Loucy (cell line): ENCODE measurements around the gene SAMMSON.

Experiments used
- H2AFZ ChIP-seq: fragments of 200-600 bp; sonication (generic); 2 replicates; pipeline ENCODE4 v1.6.0; 2016; ENCODE audit warnings: antibody characterized with exemption, mild to moderate bottlenecking, low read length, moderate library complexity
- H3F3A ChIP-seq: fragments of 200-600 bp; 2 replicates; pipeline ENCODE4 v1.6.0; 2016; ENCODE audit warnings: antibody characterized with exemption, low read depth, mild to moderate bottlenecking
- H3K27me3 ChIP-seq: fragments of 200-600 bp; sonication (generic); 2 replicates; pipeline ENCODE4 v1.6.1; 2014; ENCODE audit warnings: low read length, mild to moderate bottlenecking; ENCODE audit not compliant: insufficient read depth, poor library complexity, severe bottlenecking
- H3K36me3 ChIP-seq: fragments of 200-600 bp; sonication (generic); 2 replicates; pipeline ENCODE4 v1.6.1; 2016; ENCODE audit warnings: low read length; ENCODE audit not compliant: insufficient read depth
- H3K4me1 ChIP-seq: fragments of 200-600 bp; sonication (generic); 2 replicates; pipeline ENCODE4 v1.5.1; 2014; ENCODE audit warnings: low read length, mild to moderate bottlenecking; ENCODE audit not compliant: insufficient read depth, poor library complexity, severe bottlenecking
- H3K4me2 ChIP-seq: fragments of 200-600 bp; sonication (generic); 2 replicates; pipeline ENCODE4 v1.6.0; 2014; ENCODE audit warnings: antibody characterized with exemption, low read length, low read depth, mild to moderate bottlenecking; ENCODE audit not compliant: poor library complexity, severe bottlenecking
- H3K4me3 ChIP-seq: fragments of 200-600 bp; sonication (generic); 2 replicates; pipeline ENCODE4 v1.5.1; 2014; ENCODE audit warnings: low read length, mild to moderate bottlenecking, mixed read lengths; ENCODE audit not compliant: poor library complexity, severe bottlenecking
- H3K79me2 ChIP-seq: fragments of 200-600 bp; sonication (generic); 2 replicates; pipeline ENCODE4 v1.6.1; 2014; ENCODE audit warnings: low read length; ENCODE audit not compliant: insufficient read depth
- H3K9ac ChIP-seq: fragments of 200-600 bp; sonication (generic); 2 replicates; pipeline ENCODE4 v1.6.0; 2014; ENCODE audit warnings: mild to moderate bottlenecking, low read depth, low read length, moderate library complexity; ENCODE audit not compliant: poor library complexity, severe bottlenecking
- H3K9me2 ChIP-seq: fragments of 200-600 bp; sonication (generic); replicated peaks from 2 replicates; pipeline ENCODE4 v1.6.1; 2016; ENCODE audit warnings: low read depth, low read length, mixed read lengths
- H3K9me3 ChIP-seq: fragments of 200-600 bp; sonication (generic); 2 replicates; pipeline ENCODE4 v1.6.1; 2014; ENCODE audit warnings: mild to moderate bottlenecking, antibody characterized with exemption, low read length, low read depth; ENCODE audit not compliant: insufficient read depth
- H4K20me1 ChIP-seq: fragments of 200-600 bp; sonication (generic); 2 replicates; pipeline ENCODE4 v1.6.0; 2014; ENCODE audit warnings: antibody characterized with exemption, low read length, mild to moderate bottlenecking; ENCODE audit not compliant: insufficient read depth, poor library complexity, severe bottlenecking
- CTCF ChIP-seq: fragments of 200-600 bp; sonication (generic); conservative IDR thresholded peaks from 2 replicates; pipeline ENCODE4 v1.5.1; 2014; ENCODE audit warnings: mild to moderate bottlenecking, antibody characterized with exemption, low read length
- EZH2phosphoT487 ChIP-seq: fragments of 200-600 bp; IDR thresholded peaks from 2 replicates; pipeline ENCODE4 v1.6.1; 2018; ENCODE audit warnings: antibody characterized with exemption, mild to moderate bottlenecking, moderate library complexity, borderline replicate concordance

SAMMSON gene

GRCh38 chr3:70071138-70071537 is 71.6 kb downstream of the SAMMSON start:
- Histone ChIP-seq H3K9me3 (no peaks in the 10 kb centered on the region), H3K27me3 (no peaks in the 10 kb centered on the region), H3K36me3 (no peaks in the 10 kb centered on the region), H4K20me1 (no peaks in the 10 kb centered on the region), H3K4me2 (no peak overlapping the region), H3F3A (no peaks in the 10 kb centered on the region), H3K9ac (no peak overlapping the region), H2AFZ (no peak overlapping the region), H3K9me2 (0 out of 2 replicates have a peak, but pooled peaks cover 3% of the 10 kb centered on the region), H3K4me1 (no peaks in the 10 kb centered on the region), H3K4me3 (no peak overlapping the region), H3K79me2 (no peaks in the 10 kb centered on the region)
- TF ChIP-seq EZH2phosphoT487 (no peak), CTCF (no peak)

GRCh38 chr3:70072180-70072579 is 72.6 kb downstream of the SAMMSON start:
- no peak overlapping the region for H3K4me2 ChIP-seq
- no peak overlapping the region for H3K4me3 ChIP-seq
- no peaks in the 10 kb centered on the region for H3F3A ChIP-seq
- no peak overlapping the region for H2AFZ ChIP-seq
- H4K20me1 ChIP-seq, result no peaks in the 10 kb centered on the region
- 0 out of 2 replicates have a peak, but pooled peaks cover 3% of the 10 kb centered on the region for H3K9me2 ChIP-seq
- H3K9ac ChIP-seq, result no peak overlapping the region
- H3K4me1 ChIP-seq, result no peaks in the 10 kb centered on the region
- H3K9me3 ChIP-seq, result no peaks in the 10 kb centered on the region
- no peaks in the 10 kb centered on the region for H3K27me3 ChIP-seq
- no peak for TF ChIP-seq CTCF
- no peaks in the 10 kb centered on the region for H3K36me3 ChIP-seq
- no peaks in the 10 kb centered on the region for H3K79me2 ChIP-seq

GRCh38 chr3:70072754-70073153 is 73.2 kb downstream of the SAMMSON start:
- H2AFZ ChIP-seq, result no peak overlapping the region
- H3F3A ChIP-seq, result no peaks in the 10 kb centered on the region
- no peak overlapping the region for H3K4me2 ChIP-seq

More at GRCh38 chr3:70072754-70073153, 73.2 kb downstream of the SAMMSON start:
- Histone ChIP-seq H3K9me3 (no peaks in the 10 kb centered on the region), H3K4me3 (no peak overlapping the region), H3K36me3 (no peaks in the 10 kb centered on the region), H3K4me1 (no peaks in the 10 kb centered on the region), H3K9ac (no peak overlapping the region), H4K20me1 (no peaks in the 10 kb centered on the region), H3K27me3 (no peaks in the 10 kb centered on the region), H3K9me2 (0 out of 2 replicates have a peak, but pooled peaks cover 3% of the 10 kb centered on the region), H3K79me2 (no peaks in the 10 kb centered on the region)
- TF ChIP-seq CTCF, result no peak
- no peak for TF ChIP-seq EZH2phosphoT487
